Measurements from ENCODE around the gene USH2A. TPM values are rescaled to one million over a fixed set of nuclear protein-coding genes. Genes with fewer than 3 reads are reported as not detected.

USH2A gene
- total and polyA plus RNA-seq, 2 experiments from 2014 or later: 0.24 TPM; not detected in 1

GRCh38 chr1:215899901-215900300 is 523.3 kb downstream of the USH2A start:
- Histone ChIP-seq H3K27me3 (no peaks in the 10 kb centered on the region), H3K4me3 (no peak overlapping the region), H3K27ac (no peak overlapping the region), H3K36me3 (no peaks in the 10 kb centered on the region), H3K4me1 (ENCODE audit: low read depth) (no peaks in the 10 kb centered on the region), H3K9me3 (ENCODE audit: low read depth) (no peaks in the 10 kb centered on the region)
- no peak for DNase-seq (ENCODE audit: low read depth in 1 of 2, low spot score in 1 of 2)
- TF ChIP-seq CTCF (IDR thresholded peaks at IDR 0.05; ENCODE audit: low read depth, low read length): no peak

- TF ChIP-seq CTCF (IDR thresholded peaks at IDR 0.05; ENCODE audit: low read depth, low read length): no peak
- H3K4me3 ChIP-seq: no peak overlapping the region
- no peaks in the 10 kb centered on the region for H3K36me3 ChIP-seq
These were observed 527.4 kb downstream of the USH2A start for GRCh38 chr1:215895893-215896292.

DNA sequence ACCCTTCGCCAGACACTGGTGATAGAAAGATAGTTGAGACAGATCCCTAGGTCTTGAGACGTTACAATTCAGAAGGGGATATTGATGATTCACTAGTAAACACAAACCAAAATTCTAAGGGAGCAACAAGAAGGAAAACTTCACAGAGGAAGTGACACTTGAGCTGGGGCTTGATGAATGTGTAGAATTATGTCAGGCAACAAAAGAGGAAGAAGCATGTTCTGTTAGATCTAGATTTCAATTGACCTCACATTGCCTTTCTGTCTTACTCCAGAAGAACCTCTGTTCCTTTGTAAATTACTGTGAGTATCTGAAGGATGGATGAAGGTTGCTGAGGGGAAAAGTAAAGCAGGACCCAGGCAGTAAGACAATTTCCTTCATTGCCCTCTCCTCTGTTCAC is 528.0 kb downstream of the USH2A start:
- TF ChIP-seq CTCF (IDR thresholded peaks at IDR 0.05; ENCODE audit: low read depth, low read length): no peak
- H3K4me3 ChIP-seq: no peak overlapping the region
- H3K4me1 ChIP-seq (ENCODE audit: low read depth): no peaks in the 10 kb centered on the region
- H3K27ac ChIP-seq: no peak overlapping the region
- H3K36me3 ChIP-seq: no peaks in the 10 kb centered on the region
- no peak for DNase-seq (ENCODE audit: low read depth in 1 of 2, low spot score in 1 of 2)
- H3K27me3 ChIP-seq: no peaks in the 10 kb centered on the region
- no peaks in the 10 kb centered on the region for H3K9me3 ChIP-seq (ENCODE audit: low read depth)

More at GRCh38 chr1:215895893-215896292, 527.4 kb downstream of the USH2A start:
- no peaks in the 10 kb centered on the region for H3K27me3 ChIP-seq
- H3K9me3 ChIP-seq (ENCODE audit: low read depth): no peaks in the 10 kb centered on the region
- no peak overlapping the region for H3K27ac ChIP-seq
- DNase-seq (ENCODE audit: low read depth in 1 of 2, low spot score in 1 of 2): no peak
- H3K4me1 ChIP-seq (ENCODE audit: low read depth): no peaks in the 10 kb centered on the region

- Histone ChIP-seq H3K9me3 (ENCODE audit: low read depth) (no peaks in the 10 kb centered on the region), H3K4me3 (no peak overlapping the region), H3K27me3 (no peaks in the 10 kb centered on the region), H3K27ac (no peak overlapping the region), H3K36me3 (no peaks in the 10 kb centered on the region), H3K4me1 (ENCODE audit: low read depth) (no peaks in the 10 kb centered on the region)
- no peak for TF ChIP-seq CTCF (IDR thresholded peaks at IDR 0.05; ENCODE audit: low read depth, low read length)
- no peak for DNase-seq (ENCODE audit: low read depth in 1 of 2, low spot score in 1 of 2)
These were observed 528.6 kb downstream of the USH2A start for GRCh38 chr1:215894617-215895016.

DNA sequence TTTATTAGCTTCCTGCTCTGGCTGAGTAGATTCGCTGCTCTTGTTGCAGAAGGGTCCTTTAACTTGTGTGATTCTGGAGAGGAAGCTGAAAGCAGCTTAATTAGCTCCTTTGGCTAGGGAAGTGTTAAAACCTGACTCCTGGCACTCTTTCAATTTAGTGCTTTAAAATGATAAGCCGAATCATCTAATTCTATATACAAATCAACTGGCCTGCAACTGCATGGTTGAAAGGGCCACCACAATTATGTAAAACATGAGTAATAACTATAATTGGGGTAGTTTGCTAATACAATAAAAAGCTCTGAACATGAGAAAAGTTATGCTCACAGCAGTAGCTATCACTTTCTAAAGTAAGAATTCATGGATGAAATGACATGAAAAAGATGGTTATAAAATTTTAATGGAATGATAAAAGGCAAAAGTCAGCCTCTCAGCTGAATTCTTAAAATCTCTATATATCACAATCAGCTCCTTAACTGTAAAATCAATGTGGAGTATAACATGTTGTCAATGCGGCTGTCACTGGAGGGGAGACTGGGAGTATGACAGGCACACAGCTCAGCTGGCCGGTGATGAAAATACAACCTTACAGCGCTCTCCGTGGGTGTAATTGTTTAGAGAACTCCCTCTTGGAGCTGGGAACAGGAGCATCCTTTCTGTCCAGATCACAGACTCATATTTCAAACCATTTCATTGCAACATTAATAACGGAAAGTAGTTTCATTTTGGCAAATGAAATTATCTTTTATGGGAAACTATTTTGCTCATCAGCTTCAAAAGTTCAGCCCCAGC is 531.8 kb downstream of the USH2A start:
- H3K9me3 ChIP-seq (ENCODE audit: low read depth): no peaks in the 10 kb centered on the region
- no peaks in the 10 kb centered on the region for H3K36me3 ChIP-seq
- no peak for TF ChIP-seq CTCF (IDR thresholded peaks at IDR 0.05; ENCODE audit: low read depth, low read length)
- H3K27ac ChIP-seq: no peak overlapping the region
- no peak for DNase-seq (ENCODE audit: low read depth in 1 of 2, low spot score in 1 of 2)
- no peaks in the 10 kb centered on the region for H3K4me1 ChIP-seq (ENCODE audit: low read depth)
- H3K27me3 ChIP-seq: no peaks in the 10 kb centered on the region
- no peak overlapping the region for H3K4me3 ChIP-seq
